NCI-H774 (cell line): Measurements from ENCODE around the gene TMEM253.
A peak's percentile ranks its signal among the peaks of the same experiment; 100 is the strongest.

Experiments
- DNase-seq: peaks from one replicate; lab custom pipeline; 2025; lab: John Stamatoyannopoulos, UW

Gene TMEM253

DNA sequence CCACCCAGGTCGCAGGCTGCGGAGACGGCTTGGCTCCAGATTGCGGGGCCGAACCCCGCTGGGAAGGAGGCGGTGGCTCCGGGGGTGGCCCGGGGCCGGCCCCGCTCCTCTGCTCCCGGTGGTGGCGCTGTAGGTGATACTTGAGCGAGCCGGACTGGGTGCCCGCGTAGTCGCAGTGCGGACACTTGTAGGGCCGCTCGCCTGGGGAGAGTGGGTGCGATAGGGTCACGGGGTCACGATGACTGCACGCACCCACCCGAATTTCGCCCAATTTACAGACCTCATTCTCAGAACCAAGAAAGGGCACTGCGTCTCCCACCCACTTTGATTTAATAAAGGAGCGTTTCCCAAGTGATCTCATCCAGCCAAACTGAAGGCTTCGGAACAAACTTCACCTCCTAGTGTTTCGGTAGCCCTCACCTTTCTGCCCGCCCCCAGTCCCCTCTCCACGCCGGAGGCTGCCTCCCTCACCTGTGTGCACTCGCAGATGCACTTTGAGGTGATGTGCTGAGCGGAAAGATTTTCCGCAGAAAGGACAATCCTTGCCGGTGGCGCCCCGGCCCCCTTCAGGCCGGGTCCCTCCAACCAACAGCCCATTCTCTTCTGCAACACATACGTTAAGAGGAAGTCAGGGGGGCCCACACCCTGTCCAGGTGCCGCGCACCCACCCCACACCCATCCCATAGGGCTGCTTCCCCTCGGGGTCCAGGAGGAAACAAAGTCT is 9.8 kb upstream of the TMEM253 start:
- DNase-seq = no peak

DNA sequence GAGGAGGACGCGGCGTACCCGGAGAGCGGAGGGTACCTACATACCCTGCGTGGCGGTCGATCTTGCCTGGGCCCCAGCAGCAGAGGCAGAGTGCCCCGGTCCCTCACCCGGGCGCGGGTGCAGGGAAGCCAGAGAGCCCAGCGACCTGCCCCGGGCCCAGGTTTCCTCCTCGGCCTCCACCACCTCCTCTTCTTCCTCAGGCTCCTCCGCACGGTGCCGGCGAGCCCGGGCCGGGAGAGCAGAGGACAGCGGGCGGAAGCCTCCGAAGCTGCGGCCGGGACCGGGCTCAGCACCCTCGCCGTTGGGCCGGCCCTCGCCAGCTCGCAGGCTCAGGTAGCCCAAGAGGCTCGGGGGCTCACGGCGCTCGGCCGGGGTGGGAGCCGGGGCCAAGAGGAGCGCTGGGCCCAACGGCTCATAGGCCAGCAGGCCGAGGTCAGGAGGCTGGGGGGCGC is 9.0 kb upstream of the TMEM253 start:
- DNase-seq = no peak

DNA sequence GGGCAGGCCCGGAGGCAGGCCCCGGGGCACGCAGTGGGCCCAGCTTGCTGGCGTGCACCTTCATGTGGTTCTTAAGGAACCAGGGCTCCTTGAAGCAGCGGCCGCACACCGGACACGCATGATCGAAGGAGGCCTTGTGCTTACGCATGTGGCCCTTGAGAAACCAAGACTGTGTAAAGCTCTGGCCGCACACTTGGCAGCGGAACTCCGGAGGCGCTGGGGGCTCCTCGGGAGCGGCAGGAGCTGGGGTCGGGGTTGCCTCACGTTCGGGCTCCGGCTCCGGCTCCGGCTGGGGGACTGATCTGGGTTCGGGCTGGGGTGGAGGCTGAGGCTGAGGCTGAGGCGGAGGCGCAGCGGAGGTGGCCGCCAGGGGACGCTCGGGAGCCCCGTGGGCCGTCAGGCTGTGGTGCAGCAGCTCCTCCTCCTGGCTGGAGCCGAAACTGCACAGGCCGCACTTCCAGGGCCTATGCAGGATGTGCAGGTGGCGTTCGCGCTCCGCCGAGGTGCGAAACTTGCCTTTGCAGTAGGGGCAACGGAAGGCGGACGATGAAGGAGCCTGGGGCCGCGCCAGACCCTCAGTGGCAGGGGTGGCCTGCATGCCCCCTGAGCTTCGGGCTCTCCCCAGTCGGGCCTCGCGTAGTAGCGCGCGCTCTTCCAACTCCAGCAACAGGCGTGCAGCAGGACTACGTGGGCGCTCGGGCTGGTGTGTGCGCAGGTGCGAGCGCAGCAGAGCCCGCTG is 8.4 kb upstream of the TMEM253 start:
- DNase-seq = no peak

DNA sequence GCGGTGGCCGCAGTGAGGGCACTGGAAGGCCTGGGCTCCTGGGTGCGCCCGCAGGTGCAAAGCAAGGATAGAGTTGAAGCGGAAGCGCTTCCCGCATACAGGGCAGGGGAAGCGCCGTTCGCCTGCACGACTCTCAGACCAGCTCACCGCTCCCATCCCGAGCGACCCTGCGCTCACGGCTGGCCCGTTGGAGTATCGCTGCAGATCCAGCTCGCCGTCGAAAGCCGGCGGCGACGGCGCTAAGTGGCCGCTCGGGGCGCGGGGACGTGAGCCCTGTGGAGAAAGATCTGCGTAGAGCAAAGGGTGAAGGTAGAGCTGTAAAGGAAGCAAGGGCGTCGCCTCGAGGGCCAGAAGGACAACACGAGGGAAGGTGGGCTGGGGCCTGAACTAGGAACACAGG is 7.8 kb upstream of the TMEM253 start:
- DNase-seq = no peak

DNA sequence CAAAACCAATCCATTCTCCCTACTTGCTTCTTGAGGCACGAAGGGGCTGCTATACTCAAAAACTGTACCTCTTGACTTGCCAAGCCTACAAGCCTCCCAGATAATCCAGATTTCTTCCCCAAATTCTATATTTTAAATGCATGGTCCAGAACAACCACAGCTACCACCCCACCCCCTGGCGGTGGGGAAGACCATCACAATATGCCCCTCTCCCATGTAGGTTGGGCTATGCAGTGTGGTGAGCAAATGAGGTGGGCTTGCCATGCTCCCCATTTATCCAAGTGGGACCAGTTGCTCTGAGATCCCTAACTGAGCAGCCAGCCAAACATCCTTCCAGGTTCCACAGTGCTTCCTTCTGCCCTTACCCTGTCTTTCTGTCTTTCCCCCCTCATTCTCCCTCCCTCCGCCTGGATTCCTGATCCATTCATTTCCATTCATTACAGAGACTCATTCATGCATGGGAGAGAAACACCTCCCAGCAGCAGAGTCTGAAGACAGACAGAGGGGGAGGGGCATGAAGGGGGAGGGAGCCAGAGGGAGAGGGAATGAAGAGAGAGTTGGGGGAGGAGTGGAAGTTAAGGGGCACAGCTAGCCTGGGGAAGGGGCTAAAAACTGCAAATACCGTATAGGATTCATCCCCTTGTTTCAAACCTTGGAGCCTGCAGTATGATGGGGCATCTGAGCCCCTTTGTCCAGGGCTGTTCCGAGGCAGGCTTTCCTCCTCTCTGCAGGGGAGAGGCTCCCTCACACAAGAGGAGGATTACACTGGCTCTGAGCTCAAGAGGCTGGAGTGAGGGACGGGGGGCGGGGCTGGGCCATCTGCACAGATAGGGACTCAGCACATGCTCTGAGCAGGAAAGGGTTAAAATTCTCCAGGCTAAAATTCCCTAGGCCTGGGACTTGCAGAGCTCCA is 6.8 kb upstream of the TMEM253 start:
- no peak for DNase-seq

DNA sequence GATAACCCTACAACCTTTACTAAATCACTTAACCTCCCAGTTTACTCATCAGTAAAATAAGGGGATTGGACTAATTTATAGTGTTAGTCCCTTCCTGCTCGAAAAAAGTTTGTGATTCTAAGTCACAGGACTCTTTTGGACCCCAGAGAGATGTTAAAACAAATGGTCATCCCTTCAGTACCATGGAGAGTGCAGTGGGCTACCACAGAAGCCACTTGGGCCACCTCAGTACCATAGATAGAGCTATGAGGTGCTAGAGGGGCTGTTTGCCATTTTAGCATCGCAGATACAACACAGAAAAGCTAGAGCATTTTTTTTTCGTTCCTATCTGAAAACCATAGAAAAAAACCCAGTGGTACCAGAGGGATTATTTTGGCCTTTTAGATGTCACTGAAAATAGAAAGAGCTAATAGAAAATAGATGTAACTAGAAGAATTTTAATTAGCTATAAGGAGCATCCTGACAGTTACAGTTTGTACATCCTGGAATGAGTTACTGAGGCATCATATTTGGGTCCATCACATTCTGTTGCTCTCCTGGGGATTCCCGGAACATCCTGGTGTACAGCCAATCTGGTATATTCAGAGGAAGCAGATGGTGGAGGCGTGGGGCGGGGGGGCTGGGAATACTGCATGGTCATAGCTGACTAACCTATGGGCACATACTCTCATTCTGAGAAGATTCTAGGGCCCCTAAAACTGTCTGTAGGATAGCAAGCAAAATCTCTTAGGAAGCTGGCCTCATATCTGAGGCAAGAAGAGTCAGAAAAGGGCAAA is 5.2 kb upstream of the TMEM253 start:
- no peak for DNase-seq

DNA sequence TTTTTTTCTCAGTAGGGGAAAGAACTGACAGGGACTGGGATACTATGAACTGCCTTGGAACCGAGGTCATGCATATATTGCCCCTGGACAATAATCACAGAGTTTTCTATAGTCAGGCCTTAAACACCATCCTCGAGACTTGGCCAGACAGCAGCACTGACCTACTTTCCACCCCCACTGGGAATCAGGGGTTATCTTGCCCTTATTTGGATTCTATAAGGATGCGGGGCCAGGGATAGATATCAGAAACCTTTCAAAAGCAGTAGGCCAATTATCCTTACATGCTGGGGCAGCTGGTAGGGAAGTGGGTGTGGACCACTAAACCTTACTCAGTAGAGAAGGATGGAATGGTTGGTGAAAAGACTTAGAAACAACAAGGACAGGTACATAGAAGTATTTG is 4.4 kb upstream of the TMEM253 start:
- DNase-seq = no peak

DNA sequence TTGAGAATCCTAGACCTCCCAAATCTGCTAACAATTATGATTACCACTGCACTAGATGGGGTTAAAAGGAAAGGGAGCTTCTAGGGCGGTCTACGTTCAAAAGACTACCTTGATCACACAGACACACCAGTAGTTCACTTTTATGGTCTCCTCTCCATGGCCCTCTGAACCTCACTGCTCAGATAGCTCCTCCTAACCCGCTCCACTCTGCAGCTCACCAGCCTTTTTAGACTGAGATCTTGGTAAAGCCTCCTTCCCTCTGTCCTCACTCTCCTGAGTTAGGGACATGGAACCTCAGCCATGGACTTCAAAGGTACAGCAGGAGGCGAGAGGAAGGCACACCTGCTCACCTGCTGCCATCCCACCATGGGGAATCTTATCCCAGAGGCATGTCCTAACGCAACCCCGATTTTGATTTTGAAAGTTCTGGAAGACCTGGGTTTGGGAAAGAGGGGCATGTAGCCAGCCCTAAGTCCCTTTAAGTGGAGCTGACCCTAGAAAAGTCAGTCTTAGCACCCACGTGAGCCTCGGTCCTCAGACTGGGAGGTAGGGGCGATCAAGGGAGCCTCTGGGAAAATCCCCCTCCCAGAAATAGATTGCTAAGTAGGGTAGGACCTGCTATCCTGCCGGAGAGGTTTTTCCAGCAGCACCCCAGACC is 3.8 kb upstream of the TMEM253 start:
- no peak for DNase-seq

DNA sequence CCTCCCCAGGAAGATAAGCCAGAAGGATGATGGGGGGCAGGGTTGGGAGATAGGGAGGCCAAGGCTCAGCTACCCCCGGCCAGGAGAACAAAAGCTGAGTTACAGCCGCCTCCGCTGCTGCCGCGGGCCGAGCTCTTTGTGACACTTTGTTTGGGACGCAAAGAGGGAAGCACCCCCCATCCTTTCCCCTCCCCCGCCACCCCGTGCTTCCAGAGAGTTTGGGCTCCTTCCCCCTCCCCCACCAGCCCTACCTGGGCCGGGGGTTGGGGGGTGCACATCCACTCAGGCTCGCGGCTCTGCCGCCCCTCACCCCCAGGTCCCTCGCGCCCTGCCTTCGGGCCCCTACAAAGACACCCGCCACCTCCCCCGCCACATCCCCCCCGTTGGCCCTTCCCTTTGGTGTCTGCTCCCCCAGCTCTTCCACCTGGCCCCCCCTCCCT is 3.2 kb upstream of the TMEM253 start:
- DNase-seq = no peak

DNA sequence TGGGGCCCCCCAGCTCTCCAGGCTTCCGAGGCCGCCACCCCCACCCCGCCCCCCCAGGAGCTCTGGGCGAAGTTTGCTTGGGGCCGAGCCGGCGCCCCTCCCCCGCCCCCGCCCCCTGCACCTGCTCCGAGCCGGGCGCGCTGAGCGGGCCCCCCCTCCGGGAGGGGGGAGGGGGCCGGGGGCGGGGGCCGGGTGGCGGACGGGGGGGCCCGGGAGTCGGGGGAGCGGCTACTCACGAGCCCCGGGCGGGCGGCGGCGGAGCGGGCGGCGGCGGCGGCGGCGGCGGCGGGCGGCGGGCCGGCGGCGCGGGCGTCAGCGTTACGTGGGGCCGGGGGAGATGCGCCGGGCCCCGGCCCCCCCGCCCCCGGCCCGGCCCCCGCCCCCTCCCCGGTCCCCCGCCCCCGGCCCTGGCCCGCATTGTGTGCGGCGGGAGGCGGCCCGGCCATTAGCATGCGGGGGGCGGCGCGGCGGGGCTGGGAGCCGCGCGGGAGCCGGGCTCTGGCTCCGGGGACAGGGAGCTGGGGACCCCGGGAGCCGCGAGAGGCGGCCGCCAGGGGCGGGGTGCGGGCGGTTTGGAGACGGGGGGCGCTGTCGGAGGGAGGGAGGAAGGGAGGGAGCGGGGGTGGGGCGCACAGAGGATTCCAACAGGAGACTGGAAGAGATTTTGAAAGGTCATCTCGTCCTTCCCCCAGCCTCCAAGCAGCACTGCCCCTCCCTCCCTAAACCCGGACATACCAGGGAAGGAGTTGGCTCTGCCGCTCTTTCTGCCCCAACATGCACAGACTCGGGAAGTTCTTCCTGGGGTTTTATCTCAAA is 2.6 kb upstream of the TMEM253 start, which contains the start of gene ZNF219:
Gene ZNF219 (minus strand): TSS at position 580 of the 816 bp plus-strand sequence. CDS start 5,064 bp downstream, outside the sequence.
- peak; percentile 57 for DNase-seq

DNA sequence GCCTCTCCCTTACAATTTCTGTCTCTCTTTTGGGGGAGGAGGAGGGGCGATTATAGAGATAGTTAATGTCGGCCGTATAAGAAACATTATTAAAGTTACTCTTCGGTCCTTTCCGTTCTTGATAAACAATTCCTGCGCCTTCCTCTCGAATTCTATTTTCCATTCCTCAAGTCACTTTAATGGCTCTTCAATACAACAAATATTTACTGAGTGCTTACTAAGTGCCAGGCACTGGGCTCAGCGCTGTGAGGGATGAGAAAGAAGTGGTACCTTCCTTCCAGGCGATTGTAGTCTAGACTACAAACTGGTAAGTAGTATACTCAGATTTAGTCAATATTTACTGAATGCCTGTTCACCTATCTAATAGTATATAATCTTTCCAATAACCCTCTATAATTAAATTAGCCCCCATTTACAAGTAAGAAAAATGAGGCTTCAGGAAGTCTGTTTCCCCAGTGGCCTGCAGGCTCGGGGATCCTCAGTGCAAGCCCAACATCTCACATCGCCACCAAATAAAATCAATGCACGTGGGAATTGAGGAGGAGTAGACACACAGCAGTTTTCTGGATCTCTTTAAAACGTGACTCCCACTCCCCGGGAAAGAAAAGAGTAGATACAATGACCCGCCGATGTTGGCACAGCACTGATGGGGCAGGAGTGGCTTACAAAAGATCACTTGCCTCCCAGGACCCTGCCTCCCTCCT is 1.8 kb upstream of the TMEM253 start:
- DNase-seq = no peak

DNA sequence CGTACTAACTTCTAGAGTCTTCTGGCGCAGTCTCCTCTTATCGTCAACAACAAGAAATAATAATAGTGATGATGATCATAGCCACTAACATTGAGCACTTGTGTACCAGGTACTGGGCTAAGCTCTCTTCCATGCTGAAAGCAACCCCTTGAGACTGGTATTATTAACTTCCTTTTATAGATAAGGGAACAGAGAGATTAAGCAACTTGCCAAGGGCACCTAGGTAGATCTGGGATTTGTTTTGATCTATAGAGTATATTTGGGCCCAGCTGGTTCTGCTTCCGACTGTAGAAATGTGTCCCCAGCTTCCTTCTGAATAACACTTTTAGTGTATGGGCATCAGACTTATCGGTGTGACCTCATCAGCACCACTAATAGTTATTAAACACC is 1.3 kb upstream of the TMEM253 start:
- no peak for DNase-seq

DNA sequence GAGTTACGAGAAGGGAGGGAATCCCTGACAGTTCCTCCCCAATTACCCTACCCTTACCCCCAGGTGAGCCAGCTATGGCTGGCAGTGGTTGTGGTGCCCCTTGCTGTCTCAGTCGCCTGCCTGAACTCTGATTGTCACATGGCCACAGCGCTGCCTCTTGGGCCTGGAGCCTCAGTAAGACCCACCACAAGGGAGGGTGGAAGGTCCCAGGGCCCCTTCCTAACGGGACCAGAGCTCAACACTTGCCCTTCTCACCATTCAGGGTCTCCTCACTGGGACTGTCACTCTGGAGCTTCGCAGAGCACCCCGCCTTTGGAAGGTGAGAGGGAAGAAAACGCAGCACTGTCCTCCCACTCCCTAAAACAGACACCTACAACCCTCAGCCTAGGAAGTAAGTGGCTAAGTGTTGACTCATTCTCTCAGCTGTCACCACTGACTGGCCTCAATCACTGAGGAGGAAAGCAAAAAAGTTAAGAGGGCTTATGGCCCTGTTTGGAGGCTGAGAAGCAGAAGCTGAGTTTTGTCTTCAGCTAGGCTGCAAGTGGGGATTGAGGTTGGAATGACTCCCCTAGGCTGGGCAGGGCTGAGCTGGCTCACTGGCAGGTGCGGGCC is 1.0 kb downstream of the TMEM253 start:
- DNase-seq = no peak

DNA sequence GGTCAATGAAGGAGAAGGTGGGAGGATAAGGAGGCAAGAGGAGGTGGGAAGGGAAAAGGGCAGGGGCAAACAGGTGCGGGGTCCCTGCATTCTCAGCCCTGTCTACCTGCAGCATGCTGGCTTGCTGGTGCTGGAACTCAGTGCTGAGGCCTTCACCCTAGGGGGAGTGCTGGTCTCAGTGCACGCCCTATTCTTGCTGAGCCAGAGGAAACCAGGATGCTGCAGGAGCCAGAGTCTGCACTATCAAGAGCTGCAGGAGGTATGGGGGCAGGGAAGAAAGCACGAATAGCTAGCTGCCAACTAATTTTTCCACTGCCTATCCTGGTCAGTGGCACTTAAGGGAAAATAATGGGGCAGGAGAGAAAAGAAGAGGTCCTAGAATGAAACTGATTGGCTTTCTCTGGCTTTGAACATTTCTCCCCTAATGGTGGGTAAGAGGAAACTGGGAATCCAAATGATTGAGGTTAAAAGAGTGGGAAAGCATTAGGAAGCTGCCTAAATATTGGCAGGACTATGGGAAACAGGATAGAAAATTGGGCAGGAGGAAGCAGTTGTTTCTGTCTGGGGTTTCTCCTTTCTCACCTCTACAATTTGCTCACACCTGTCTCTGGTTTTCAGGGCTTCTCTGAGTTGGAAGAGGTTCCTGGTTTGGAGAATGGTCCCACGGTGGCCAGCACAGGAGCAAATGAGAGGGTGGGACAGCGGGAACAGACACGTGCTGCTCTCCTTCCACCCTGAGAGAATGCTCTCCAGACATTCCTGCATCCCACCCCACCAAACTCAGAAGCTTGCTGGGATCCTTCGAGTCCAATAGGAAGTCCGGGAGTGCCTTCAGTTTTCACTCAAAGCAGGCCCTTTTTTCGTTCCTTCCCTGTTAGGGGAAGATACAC is 1.9 kb downstream of the TMEM253 start:
- DNase-seq = no peak

DNA sequence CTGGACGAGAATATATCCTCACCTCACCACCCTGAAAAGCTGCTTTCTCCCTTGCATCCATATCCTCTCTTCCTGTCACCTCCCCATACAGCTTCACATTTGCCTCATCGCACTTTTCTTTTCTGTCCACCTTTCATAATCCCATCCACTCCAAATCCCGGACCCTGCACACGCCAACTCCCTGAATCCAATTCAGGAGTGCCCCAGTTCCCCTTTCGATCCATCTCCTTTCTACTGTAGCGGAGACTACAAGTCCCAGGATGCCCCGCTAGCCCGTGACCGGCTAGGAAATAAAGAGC is 2.5 kb downstream of the TMEM253 start:
- DNase-seq = no peak

DNA sequence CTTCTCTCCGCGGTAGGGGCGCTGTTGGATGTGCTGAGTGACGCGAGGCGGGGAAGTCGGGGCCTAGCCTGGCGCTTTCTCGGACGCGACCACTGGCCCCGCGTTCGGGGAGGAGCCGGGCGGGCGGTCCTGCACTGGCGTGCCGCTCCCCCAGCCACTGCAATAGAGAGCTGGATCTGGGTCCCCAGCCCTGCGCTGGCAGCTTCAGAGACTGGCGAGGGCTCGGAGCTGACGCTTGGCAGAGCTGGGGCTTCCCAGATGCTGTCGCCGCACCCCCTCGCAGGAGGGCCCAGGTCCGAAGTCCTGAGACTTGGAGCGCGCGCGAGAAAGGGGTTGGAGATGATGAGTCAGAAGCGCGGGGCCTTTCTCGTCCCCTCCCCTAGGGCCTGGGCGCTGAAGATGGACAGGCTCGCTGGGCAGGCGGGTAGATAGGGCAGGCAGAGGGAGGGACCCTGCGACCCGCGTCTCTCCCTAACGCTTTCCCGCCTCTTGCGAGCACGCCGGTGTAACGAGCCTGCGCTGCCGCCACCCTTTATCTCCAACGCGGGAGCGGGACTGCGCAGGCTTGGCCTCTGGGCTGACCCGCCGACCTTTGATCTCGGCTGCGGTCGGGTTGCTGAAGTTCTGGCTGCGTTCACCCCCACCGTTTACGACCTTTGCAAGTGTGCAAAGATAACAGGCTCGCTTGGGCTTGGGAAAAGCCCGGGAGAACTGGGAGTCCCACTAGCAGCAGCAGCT is 3.0 kb downstream of the TMEM253 start:
- DNase-seq = peak; percentile 93

DNA sequence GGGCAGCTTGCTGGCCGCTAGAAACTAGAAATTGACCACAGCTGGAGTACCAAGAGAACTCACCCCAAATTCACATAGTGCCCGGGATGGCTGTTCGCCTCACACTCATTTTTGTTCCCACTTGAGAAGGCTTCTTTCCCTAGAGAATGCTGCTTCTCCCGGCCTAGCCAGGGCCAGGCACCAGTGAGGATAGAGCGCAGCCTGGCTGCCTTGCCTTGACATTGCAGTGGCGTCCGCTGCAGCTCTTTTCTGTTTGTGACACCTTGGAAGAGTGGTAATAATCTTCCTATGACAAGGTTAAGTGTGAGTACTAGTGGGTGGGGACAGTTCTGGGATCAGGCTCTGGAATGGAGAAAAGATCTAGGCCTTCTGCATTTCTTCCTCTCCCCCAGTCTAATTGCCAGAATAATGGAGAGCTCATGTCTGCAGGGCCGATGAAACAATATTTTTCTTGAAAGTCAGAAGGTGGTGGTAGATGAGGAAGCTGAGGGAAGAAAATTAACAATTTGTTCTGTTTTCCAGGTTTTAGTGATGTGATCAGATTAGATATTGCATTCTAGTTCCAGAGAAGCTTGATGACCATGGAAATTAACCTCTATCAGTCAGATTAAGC is 3.7 kb downstream of the TMEM253 start:
- DNase-seq = peak; percentile 78
